ENCODE data around the gene TGIF2. TPM values are rescaled to one million over a fixed set of nuclear protein-coding genes. Genes with fewer than 3 reads are reported as not detected.
A peak's percentile ranks its signal among the peaks of the same experiment; 100 is the strongest.

The TGIF2 gene
- total RNA-seq, 6 donors from 2014 or later, result 9.4 to 20.1 (median 11.9) TPM

DNA sequence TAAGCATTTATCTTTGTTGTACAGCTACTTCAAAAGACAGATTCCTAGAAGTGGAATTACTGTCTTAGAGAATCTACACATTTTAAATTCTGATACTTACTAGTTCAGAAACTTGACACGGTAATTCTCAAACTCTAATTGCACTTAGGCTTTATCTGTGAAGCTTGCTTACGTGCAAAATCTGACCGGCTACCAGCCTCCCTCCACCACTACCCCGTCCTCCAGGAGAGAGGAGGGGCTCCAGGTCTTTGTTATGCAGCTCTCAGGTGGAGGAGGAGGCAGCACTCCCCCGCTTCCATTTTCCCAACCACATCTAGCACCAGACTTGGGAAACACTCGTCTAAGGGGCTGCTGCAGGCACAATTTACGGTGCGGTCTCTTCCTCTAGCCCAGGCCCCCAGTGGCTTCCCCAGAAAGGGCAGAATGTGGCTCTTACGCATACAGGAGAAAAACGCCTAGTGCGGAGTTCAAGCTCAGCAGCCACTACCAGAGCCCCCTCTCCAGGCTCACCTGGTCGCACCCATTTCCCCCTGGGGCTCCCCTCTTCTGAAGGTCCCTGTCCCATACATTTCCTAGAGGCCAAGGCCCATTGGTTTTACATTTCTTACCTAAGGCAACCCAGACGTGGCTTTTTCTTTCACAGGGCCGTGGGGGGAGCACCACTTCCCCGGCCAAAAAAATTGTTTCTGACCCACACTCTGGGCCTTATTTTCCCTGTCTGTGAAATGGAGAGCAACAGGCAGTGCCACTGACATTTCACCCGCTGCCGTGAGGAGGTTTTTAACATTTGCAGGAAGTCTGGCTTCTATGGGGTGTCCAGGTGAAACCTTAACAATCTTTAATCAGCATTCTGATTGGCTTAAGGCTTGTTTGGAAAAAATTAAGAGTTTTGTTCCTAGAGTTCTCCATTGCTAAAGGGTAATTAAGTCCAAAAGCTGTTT, 1.6 kb upstream of the TGIF2 start:
- H3K27ac ChIP-seq, result peak overlapping the region; percentile 88 to 93 (median 90)
- H3K4me1 ChIP-seq, result peaks cover 19 to 37% (median 23%) of the 10 kb centered on the region in 4 donors

DNA sequence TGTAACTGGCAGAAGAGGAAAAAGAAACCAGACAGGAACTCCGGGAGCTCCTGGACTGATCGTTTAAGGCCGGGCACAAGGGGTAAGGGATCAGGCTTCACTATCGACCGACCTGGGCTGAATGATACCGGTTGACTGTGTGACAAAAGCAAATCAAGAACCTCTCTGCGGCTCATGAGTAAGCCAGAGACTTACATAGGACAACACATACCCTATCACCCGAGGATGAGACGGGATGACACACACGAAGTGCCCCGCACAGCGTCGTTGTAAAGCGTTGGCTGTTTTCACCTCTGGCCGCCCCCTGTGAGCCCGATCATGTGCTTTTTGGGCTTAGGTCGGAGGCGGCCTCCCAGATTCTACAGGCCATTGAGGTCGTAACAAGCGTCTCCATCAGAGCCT, 695 bp upstream of the TGIF2 start:
- 14 to 19% methylated on average over 15 to 17 of the region's 20 CpGs for WGBS, 2 donors
- Histone ChIP-seq H3K9me3 (no peaks in the 10 kb centered on the region), H3K4me3 (peak overlapping the region in 3 of 4 donors; percentile 61 to 90 (median 83)), H3K4me1 (peaks cover 19 to 37% (median 23%) of the 10 kb centered on the region in 4 donors), H3K27me3 (no peaks in the 10 kb centered on the region), H3K27ac (peak overlapping the region; percentile 88 to 93 (median 90)), H3K36me3 (no peaks in the 10 kb centered on the region)
- ATAC-seq (ENCODE audit: low FRiP score in 2 of 2) (peak; percentile 27 to 29), DNase-seq (peak in 1 of 2 donors; percentile 40)
- TF ChIP-seq POLR2AphosphoS5 (IDR thresholded peaks at IDR 0.05) (no peak), POLR2A (IDR thresholded peaks at IDR 0.05) (no peak), EP300 (IDR thresholded peaks at IDR 0.05) (no peak)
- TF ChIP-seq, protein P1, sequence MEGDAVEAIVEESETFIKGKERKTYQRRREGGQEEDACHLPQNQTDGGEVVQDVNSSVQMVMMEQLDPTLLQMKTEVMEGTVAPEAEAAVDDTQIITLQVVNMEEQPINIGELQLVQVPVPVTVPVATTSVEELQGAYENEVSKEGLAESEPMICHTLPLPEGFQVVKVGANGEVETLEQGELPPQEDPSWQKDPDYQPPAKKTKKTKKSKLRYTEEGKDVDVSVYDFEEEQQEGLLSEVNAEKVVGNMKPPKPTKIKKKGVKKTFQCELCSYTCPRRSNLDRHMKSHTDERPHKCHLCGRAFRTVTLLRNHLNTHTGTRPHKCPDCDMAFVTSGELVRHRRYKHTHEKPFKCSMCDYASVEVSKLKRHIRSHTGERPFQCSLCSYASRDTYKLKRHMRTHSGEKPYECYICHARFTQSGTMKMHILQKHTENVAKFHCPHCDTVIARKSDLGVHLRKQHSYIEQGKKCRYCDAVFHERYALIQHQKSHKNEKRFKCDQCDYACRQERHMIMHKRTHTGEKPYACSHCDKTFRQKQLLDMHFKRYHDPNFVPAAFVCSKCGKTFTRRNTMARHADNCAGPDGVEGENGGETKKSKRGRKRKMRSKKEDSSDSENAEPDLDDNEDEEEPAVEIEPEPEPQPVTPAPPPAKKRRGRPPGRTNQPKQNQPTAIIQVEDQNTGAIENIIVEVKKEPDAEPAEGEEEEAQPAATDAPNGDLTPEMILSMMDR (IDR thresholded peaks at IDR 0.05), result no peak

More for the DNA sequence above, 1.6 kb upstream of the TGIF2 start:
- no peaks in the 10 kb centered on the region for H3K27me3 ChIP-seq
- no peaks in the 10 kb centered on the region for H3K9me3 ChIP-seq
- TF ChIP-seq, protein P1 (IDR thresholded peaks at IDR 0.05), result no peak
- TF ChIP-seq POLR2A (IDR thresholded peaks at IDR 0.05) (no peak), EP300 (IDR thresholded peaks at IDR 0.05) (no peak), POLR2AphosphoS5 (IDR thresholded peaks at IDR 0.05) (no peak)
- ATAC-seq (ENCODE audit: low FRiP score in 2 of 2) (no peak), DNase-seq (no peak)
- 69 to 72% methylated on average over 17 of the region's 17 CpGs for WGBS, 2 donors
- peak overlapping the region in 1 of 4 donors; percentile 83 for H3K4me3 ChIP-seq
- H3K36me3 ChIP-seq, result no peaks in the 10 kb centered on the region

DNA sequence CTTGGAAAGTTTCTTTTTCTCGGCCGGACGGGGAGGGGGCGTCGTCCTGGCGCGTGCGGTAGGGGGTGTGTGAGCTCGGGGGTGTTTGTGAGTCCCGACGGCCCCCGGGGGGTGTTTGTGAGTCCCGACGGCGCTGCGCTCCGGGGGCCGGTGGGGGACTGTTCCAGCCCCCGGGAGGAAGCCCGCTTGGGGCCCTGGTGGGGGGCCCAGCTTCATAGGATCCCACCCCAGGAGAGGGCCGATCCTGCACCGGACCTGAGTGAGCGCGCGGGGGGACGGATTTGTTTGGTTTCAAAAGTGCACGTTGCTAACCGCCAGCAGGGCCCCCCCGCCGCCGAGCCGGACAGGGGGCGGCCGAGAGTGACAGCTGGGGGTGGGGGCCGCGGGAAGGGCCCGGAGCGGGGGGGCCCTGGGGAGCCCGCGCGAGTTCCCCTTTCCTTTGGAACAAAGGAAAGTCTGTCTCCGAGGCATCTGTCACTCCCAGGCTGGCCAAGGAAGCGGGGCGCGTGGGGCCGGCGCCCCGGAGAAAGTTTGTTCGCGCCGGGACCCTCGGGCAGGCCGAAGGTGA, 485 bp downstream of the TGIF2 start:
- WGBS, 2 donors, result 0% methylated on average over 2 of the region's 53 CpGs; no CpG with 5 or more reads in 1 of the 2 donors
- Histone ChIP-seq H3K9me3 (no peaks in the 10 kb centered on the region), H3K27ac (peak overlapping the region; percentile 88 to 93 (median 90)), H3K36me3 (peaks cover 0 to 3% (median 1%) of the 10 kb centered on the region in 4 donors), H3K4me1 (peaks cover 19 to 37% (median 23%) of the 10 kb centered on the region in 4 donors), H3K27me3 (no peaks in the 10 kb centered on the region), H3K4me3 (peak overlapping the region; percentile 61 to 90 (median 80))
- ATAC-seq (ENCODE audit: low FRiP score in 2 of 2) (peak in 1 of 2 donors; percentile 58), DNase-seq (peak; percentile 51 to 91)
- TF ChIP-seq POLR2A (IDR thresholded peaks at IDR 0.05), result peak in 1 of 4 donors; percentile 1
- TF ChIP-seq POLR2AphosphoS5 (IDR thresholded peaks at IDR 0.05), result no peak

DNA sequence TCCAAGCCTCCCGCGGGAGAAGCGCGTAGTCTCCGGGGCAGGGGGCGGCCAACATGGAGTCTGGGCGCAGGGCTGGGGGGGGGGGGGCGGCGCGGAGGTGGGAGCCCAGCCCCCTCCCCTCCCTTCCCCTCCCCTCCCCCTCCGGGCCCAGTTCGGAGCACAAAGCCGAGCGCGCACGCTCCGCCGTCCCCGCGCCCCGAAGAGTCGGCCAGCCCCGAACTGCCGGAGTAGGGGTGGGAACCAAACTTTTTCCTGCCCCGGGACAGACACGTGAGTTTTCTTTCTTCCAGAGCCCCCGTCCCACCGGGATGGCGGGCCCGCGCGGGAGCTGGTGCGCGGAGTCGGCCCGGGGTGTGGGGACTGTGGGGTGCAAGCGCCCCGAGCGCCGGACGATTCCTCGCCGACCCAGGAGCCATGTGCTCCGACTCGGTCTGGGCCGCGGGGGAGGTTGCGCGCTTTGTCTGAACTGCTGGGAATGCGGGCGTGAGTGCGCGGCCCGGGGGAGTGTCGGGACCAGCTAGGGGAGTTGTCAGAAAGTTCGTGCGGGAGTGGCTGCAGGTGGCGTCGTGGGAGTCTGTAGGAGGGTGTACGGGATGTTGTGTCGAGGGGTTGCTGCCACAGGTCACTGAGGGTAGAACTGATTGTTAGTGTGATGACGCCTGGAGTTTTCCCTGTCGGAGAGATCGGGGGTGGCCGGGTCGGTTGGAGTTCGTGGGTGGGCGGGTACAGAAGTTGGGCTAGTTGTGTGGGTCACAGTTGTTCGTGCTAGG, 1.2 kb downstream of the TGIF2 start:
- H3K27ac ChIP-seq, result peak overlapping the region; percentile 88 to 93 (median 90)
- ATAC-seq (ENCODE audit: low FRiP score in 2 of 2) (peak; percentile 24 to 58), DNase-seq (peak; percentile 49 to 91)
- peaks cover 19 to 37% (median 23%) of the 10 kb centered on the region in 4 donors for H3K4me1 ChIP-seq
- no peak for TF ChIP-seq EP300 (IDR thresholded peaks at IDR 0.05)
- peak in 1 of 4 donors; percentile 59 for TF ChIP-seq POLR2A (IDR thresholded peaks at IDR 0.05)
- TF ChIP-seq, protein P1 (IDR thresholded peaks at IDR 0.05), result peak in 1 of 6 experiments; percentile 21
- peak in 1 of 2 donors; percentile 21 for TF ChIP-seq POLR2AphosphoS5 (IDR thresholded peaks at IDR 0.05)
- H3K4me3 ChIP-seq, result peak overlapping the region; percentile 61 to 90 (median 80)
- H3K27me3 ChIP-seq, result no peaks in the 10 kb centered on the region
- no peaks in the 10 kb centered on the region for H3K9me3 ChIP-seq
- H3K36me3 ChIP-seq, result peaks cover 0 to 9% (median 7%) of the 10 kb centered on the region in 4 donors
- 0 to 1% methylated on average over 21 to 54 of the region's 69 CpGs for WGBS, 2 donors

Measured in upper lobe of left lung (tissue), 6 donors.